GM18498 (cell line): ENCODE results near the gene KLK14.

ENCODE experiments used
- ATAC-seq: cut with Tn5 transposase; IDR thresholded peaks from one replicate; pipeline ENCODE4 v1.9.1; 2021; ENCODE audit warnings: mild to moderate bottlenecking, moderate library complexity; ENCODE audit not compliant: unreplicated experiment

KLK14 gene

GRCh38 chr19:51108805-51109146, 26.1 kb upstream of the KLK14 start:
- peak; percentile 39 for ATAC-seq

DNA sequence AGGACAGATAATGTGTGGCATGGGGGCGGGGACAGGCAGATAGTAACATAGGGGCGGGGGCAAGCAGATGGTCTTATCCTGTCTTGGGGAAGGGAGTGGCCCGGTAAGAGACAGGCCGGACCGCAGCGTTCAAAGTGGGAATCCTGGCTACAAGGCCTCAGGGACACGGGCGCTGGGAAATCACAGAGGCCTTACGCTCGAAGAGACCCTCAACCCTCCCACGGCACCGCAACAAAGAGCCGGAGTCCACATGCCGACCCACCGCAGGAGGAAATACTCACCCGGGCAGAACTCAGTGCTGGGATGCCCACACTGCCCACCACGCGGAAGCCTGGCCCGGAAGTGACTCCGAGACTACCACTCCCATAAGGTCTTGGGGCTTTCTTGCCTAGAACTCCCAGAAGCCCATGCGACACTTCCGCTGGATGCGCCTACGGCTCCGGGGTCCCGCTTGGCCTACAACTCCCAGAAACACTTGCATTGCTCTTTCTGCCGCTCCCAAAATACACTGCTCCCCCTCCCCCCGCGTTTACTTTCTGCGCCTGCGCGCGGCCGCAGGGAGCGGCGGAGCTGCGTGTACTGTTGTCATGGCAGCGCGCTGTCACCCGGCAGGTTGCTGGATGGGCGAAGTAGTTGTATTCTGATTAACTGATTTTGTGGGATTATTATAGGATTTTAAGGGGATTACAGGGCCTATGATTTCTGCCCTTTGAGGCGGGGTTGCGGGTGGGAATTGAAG, 25.5 kb upstream of the KLK14 start, which contains the start of gene CTU1:
Gene CTU1 (minus strand): TSS at position 344 of the 739 bp plus-strand sequence. CDS start 3,840 bp downstream, outside the sequence.
- peak; percentile 96 for ATAC-seq

- ATAC-seq = no peak
Measured at GRCh38 chr19:51107406-51108065, 24.8 kb upstream of the KLK14 start.

DNA sequence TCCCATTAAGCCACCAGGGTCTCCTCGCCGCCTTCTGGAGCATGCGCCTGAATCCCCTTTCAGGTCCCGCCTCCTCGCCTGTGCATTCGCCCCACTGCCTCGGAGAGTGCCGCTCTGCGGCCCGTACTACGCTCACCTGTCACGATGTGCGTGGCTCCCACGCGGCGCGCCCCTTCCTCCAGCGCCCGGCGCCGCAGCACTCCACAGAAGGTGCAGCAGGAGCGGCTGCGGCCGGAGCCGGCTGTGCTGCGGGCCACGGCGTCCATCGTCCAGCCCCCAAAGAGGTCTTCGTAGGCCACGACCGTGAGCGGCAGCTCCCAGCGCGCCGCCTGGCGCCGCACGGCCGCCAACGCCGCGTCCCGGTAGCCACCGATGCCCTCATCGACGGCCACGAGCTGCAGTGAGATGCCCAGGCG, 21.2 kb upstream of the KLK14 start:
- ATAC-seq = no peak

- ATAC-seq = no peak
Measured at GRCh38 chr19:51102991-51103390, 20.3 kb upstream of the KLK14 start.

DNA sequence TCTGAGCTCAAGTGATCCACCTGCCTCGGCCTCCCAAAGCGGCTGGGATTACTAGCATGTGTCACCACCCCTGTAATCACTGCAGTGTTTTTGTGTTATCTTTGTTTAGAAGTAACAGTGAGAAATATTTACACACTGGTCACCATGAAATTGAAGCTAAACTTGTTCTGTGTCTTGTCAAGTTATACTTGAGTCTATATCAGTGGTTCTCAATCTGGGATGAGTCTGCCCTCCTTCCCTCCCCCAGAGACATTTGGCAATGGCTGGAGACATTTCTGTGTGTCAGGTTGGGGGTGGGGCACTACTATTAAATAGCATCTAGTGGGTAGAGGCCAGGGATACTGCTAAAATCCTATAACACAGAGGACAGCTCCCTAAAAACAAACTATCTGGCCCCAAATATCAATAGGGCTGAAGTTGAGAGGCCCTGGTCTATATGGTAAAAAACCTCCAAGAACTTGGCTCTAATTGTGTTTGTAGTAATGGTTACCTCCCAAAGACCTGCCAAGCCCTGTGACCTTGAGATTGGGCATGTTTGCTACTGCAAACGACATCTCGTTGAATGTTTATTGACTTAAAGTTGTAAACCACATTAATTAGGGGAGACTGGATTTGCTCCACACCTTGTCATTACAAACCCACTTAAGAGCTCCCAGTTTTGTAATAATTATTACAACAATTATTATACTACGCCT, 18.6 kb upstream of the KLK14 start:
- ATAC-seq = no peak

- no peak for ATAC-seq
Measured at GRCh38 chr19:51100601-51101000, 17.9 kb upstream of the KLK14 start.

GRCh38 chr19:51099047-51099382, 16.3 kb upstream of the KLK14 start:
- ATAC-seq = no peak

DNA sequence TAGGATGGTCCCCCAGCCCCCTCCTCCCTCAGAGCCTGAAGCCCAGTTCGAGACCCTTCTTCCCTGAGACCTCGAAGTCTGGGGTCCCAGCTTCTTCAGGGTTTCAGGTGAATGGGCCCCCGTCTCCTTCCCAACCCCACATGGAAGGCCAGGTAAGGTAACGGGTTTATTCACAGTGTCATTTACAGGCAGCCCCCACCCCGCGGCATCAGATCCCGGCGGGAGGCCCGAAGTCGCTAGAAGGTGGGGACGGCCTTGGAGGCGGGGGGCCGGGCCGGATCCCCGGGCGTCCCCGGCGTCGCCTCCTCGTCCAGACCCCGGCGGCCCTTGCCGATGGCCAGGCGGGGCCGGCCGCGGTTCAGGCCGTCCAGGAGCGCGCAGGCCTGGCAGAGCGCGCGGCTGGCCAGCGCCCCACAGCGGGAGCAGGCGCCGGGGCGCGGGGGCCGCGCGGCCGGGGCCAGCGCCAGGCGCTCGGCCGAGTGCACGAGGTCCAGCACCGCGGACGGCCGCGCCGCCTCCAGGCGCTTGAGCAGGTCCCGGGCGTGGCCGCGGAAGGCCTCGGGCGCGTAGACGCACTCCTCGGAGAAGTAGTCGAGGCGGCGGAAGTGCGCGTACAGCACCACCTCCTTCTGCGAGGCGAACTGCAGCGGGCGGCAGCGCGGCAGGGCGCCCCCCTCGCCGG, 15.8 kb upstream of the KLK14 start:
- ATAC-seq = no peak

DNA sequence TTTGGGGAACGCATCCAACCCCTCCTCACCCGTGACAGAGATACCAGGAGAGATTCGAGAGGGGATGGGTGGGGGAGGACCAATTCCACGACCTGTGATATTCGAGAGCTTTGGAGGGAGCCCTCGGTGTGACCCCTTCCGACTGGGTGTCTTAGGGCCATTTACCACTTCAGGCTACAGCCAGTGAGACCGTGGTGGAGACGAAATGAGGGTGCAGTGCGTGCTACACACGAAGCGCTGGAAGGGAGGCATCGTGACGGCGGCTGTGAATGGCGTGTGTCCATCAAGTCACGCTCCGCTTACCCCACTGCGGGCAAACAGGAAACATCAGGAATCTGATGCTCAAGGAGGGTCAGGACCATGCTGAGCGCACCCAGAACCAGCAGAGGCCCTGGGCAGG, 15.1 kb upstream of the KLK14 start:
- no peak for ATAC-seq

DNA sequence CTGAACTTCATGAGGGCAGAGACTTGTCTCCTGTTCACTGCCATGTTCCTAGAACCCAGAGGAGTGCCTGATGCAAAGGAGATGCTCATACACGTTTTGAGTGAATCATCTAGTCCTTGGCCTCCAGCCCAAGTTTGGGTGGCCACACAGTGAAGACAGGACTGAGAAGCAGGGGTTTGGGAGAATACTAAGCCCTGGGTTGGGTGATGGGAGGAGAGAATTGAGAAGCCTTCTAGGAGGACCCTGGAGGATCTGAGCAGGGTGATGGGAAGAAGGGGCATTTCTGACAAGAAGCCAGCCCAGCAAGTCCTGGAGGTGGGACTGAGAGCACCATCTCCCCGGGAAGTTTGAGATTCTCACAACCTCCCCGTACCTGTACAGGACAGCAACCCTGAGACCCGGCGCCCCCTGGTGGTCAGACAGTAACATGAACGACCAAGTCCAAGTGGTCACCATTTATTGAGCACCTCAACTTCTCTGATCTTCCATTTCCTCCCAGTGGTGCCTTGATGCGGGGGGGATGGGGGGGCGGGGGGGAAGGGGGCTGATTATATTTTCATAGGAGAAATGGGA, 14.6 kb upstream of the KLK14 start:
- no peak for ATAC-seq

GRCh38 chr19:51096473-51097165, 13.9 kb upstream of the KLK14 start:
- ATAC-seq = no peak

DNA sequence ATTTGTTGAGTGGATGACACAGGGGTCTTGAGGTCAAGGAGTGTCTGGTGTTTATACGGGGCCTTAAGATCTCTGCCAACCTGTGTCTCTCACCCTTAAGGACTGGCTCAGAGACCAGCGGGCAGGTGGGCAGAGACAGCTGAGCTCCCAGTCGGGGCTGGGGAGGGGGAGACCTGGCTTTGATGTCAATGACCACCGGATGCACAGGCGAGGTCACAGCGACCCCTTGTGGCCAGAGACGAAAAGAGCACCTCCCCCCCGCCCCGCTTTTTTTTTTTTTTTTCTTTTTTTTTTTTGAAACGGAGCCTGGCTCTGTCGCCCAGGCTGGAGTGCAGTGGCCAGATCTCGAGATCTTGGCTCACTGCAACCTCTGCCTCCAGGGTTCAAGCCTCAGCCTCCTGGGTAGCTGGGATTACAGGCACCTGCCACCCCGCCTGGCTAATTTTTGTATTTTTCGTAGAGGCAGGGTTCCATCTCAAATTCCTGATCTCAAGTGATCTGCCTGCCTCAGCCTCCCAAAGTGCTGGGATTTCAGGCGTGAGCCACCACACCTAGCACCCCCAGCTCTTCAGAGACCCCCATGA, 12.1 kb upstream of the KLK14 start:
- ATAC-seq = no peak

GRCh38 chr19:51093510-51094345, 11.0 kb upstream of the KLK14 start:
- no peak for ATAC-seq

GRCh38 chr19:51093101-51093500, 10.4 kb upstream of the KLK14 start:
- no peak for ATAC-seq

DNA sequence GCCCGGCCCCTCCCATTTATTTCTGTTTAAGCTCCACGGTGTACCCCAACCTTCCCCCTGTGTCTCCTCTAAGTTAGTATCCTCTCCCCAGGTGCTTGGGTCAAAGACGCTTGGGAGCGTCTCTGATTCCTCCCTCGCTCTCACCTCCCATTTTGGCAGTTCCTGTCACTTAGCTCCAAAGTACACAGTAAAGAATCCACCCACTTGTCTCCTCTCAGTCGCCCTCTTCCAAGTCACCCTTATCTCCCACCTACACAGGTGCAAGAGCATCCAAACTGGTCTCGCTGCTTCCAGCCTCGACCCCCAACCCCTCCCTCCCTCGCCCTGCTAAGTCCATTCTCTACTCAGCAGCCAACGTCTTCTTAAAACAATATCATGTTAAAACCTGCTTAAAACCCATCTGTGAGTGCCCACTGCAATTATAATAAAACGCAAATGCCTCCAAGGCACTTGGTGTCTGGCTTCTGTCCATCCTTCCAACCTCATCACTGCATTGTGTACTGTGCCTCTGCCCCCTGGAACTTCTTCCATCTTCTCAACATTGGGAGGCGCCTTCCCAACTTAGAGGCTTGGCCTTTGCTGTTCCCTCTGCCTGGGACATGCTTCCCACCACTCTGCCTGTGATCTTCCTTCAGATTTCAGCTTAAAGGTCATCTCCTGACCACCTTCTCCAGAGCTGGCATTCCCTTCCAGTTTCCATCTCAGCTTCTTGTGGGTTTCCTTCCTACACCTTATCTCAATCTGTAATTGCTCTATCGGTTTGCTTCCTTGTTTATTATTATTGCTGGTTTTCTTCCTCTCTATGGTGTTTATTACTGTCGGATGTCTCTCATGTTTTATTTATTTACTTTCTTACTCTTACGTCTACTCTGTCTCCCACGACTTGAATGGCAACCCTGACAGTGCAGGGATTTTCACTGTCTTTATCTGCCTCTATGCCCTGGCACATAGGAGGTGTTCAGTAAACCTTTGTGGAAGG, 9.5 kb upstream of the KLK14 start:
- no peak for ATAC-seq

- ATAC-seq = no peak
Measured at GRCh38 chr19:51091126-51091525, 8.4 kb upstream of the KLK14 start.

DNA sequence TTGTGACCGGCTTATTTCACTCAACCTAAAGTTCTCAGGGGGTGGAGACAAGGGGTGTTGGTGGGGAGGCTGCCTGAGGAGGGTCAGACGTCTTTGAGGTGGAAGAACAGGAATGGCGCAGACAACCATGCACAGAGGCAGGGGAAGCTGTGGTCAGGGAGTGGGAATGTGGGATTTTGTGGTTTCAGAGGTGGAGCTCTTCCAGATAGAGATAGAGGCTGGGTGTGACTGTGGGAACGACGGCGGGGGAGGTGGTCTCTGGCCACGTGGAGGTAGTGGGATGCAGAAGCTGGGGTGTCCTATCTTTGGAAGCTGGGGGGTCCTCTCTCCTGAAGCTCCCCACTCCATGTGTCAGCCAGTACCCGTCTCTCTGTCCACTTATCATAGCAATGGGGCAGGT, 7.8 kb upstream of the KLK14 start:
- ATAC-seq = no peak
